ENCODE results near the gene GRIFIN. TPM values are rescaled to one million over a fixed set of nuclear protein-coding genes. Genes with fewer than 3 reads are reported as not detected.

GRIFIN gene
- total RNA-seq, 2 donors from 2014 or later: not detected

DNA sequence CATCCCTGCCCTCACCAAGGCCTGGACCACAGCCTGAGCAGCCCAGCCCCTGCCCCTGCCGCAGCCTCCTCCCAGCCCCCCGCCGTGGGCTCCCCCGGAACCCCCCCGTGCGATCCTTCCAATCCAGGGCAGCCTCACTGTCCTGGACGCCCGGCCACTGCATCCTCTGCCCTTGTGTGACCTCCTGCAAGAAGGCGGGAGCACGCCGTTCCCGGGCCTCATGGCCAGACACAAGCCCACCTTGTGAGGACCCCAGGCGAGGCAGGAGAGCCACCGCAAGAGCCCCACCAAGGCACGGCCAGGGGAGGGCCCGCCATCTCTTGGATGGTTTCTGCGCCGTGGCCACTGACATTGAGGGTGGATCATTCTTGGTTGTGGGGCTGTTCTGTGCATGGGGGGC is 35.6 kb upstream of the GRIFIN start:
- no peaks in the 10 kb centered on the region for H3K27me3 ChIP-seq (replicated peaks; ENCODE audit: insufficient read depth)
- peak overlapping the region in 1 of 2 donors; percentile 35 for H3K27ac ChIP-seq
- ATAC-seq (ENCODE audit: insufficient number of reproducible peaks, low FRiP score, low read depth) (no peak), DNase-seq (ENCODE audit: low spot score) (no peak)
- no peaks in the 10 kb centered on the region for H3K36me3 ChIP-seq
- no peaks in the 10 kb centered on the region for H3K9me3 ChIP-seq
- TF ChIP-seq, protein P1, sequence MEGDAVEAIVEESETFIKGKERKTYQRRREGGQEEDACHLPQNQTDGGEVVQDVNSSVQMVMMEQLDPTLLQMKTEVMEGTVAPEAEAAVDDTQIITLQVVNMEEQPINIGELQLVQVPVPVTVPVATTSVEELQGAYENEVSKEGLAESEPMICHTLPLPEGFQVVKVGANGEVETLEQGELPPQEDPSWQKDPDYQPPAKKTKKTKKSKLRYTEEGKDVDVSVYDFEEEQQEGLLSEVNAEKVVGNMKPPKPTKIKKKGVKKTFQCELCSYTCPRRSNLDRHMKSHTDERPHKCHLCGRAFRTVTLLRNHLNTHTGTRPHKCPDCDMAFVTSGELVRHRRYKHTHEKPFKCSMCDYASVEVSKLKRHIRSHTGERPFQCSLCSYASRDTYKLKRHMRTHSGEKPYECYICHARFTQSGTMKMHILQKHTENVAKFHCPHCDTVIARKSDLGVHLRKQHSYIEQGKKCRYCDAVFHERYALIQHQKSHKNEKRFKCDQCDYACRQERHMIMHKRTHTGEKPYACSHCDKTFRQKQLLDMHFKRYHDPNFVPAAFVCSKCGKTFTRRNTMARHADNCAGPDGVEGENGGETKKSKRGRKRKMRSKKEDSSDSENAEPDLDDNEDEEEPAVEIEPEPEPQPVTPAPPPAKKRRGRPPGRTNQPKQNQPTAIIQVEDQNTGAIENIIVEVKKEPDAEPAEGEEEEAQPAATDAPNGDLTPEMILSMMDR (IDR thresholded peaks at IDR 0.05): no peak
- H3K4me1 ChIP-seq (ENCODE audit: control insufficient read depth in 1 of 2, low read depth in 2 of 2): peaks cover 6 to 9% of the 10 kb centered on the region in 2 donors
- no peak overlapping the region for H3K4me3 ChIP-seq

DNA sequence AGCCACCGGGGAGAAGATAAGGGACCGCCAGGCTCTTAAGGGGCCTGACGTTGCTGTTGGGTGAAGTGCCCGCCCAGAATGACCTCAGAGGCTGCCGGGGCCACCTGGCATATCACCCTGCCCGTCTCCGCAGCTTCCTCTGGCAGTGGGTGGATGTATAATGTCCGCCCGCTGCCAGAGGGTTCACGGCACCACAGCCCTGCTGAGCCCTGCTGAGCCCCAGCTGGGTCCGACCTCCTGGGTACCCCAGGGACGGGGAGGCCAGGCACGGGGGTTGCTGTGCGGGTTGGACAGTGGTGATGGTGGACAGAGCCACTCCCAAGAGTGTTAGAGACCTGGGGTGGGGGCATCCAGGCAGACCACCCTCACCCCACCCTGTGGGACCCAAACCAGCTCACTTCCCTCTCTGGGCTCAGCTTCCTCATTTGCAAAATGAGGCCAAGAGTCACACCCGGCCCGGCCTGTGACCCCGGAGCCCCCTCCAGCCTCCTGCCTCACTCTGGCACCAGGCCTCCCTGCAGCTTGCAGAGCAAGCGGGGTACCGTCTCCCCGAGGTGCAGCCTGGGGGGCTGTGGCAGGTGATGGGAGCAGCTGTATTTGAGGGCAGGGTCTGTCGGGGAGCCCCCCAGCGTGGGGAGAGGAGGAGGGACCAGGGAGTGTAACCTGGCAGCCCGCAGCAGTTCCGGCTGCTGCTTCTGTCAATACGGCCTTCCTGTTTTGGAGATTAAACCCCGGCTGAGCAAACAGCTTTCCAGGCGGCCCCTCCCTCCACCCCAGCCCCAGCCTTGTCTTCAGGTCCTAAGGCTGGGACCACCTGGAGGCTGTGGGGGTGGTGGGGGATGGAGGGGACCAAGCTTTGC is 34.9 kb upstream of the GRIFIN start:
- Histone ChIP-seq H3K27me3 (replicated peaks; ENCODE audit: insufficient read depth) (no peaks in the 10 kb centered on the region), H3K9me3 (no peaks in the 10 kb centered on the region), H3K4me1 (ENCODE audit: control insufficient read depth in 1 of 2, low read depth in 2 of 2) (peaks cover 6 to 9% of the 10 kb centered on the region in 2 donors), H3K36me3 (no peaks in the 10 kb centered on the region), H3K27ac (peak overlapping the region in 1 of 2 donors; percentile 35), H3K4me3 (peak overlapping the region; percentile 23)
- ATAC-seq (ENCODE audit: insufficient number of reproducible peaks, low FRiP score, low read depth) (no peak), DNase-seq (ENCODE audit: low spot score) (no peak)
- TF ChIP-seq, protein P1 (IDR thresholded peaks at IDR 0.05): no peak

DNA sequence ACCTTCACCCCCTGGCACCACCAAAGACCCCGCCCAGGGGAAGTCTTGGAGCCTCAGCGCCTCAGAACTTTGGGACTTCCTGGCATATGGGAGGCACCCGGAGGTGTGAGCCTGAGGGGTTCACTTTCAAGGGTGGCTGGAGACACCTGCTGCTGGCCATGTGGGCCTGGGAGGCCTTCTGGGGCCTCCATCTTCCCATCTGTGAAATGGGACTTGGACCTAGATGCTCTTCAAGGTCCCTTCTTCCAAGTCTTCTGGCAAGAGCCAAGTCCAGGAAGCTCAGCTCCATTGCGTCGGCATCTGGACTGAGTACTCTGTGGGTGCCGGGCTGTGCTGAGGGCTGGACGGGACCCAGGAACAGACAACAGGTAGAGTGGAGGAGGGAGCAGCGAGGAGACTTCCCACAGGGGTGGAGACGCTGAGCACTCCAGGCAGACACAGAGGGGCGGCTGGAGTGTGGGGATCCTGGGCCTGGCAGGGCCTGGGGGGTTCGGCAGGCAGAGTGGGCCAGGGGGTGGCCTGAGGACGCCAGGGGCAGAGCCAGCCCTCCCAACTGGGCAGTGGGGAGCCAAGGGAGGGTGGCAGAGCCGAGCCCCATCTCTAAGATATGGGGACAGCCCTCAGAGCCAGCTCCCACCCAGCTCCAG is 34.1 kb upstream of the GRIFIN start:
- ATAC-seq (ENCODE audit: insufficient number of reproducible peaks, low FRiP score, low read depth) (no peak), DNase-seq (ENCODE audit: low spot score) (no peak)
- Histone ChIP-seq H3K4me3 (no peak overlapping the region), H3K27ac (no peak overlapping the region), H3K9me3 (no peaks in the 10 kb centered on the region), H3K36me3 (no peaks in the 10 kb centered on the region), H3K27me3 (replicated peaks; ENCODE audit: insufficient read depth) (no peaks in the 10 kb centered on the region), H3K4me1 (ENCODE audit: control insufficient read depth in 1 of 2, low read depth in 2 of 2) (peaks cover 6 to 9% of the 10 kb centered on the region in 2 donors)
- TF ChIP-seq, protein P1 (IDR thresholded peaks at IDR 0.05): no peak

DNA sequence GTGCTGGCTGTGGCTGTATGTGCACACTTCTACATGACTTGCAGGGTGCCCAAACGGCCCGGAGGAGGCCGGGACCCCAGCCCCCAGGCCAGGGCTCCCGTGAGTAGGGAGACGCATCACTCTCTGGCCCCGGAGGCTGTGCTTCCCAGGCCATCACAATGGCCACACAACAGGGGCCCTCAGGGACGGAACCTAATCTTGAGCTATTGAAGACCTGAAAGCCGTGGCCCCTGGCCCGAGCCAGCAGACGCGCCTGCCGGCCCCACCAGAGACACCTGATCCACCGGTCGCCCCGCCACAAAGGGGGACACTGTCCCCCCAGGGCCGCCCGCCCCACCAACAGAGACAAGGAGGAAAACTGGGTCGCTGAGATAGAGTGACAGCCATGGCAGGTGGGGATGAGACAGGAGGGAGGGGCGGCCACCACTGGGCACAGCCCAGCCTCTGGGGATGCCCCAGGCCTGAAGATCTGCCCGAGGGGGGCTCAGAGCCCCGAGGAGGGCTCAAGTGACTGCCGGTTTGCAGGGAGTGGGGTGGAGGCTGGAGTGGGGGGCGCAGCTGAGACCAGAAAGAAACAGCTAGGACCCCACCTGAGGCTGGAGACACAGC is 33.2 kb upstream of the GRIFIN start:
- Histone ChIP-seq H3K27ac (no peak overlapping the region), H3K4me1 (ENCODE audit: control insufficient read depth in 1 of 2, low read depth in 2 of 2) (peaks cover 6 to 9% of the 10 kb centered on the region in 2 donors)
- no peak for DNase-seq (ENCODE audit: low spot score)

More for the DNA sequence above, 33.2 kb upstream of the GRIFIN start:
- Histone ChIP-seq H3K36me3 (no peaks in the 10 kb centered on the region), H3K4me3 (no peak overlapping the region), H3K9me3 (no peaks in the 10 kb centered on the region), H3K27me3 (replicated peaks; ENCODE audit: insufficient read depth) (no peaks in the 10 kb centered on the region)
- no peak for ATAC-seq (ENCODE audit: insufficient number of reproducible peaks, low FRiP score, low read depth)
- TF ChIP-seq, protein P1 (IDR thresholded peaks at IDR 0.05): no peak
